MCF 10A (cell line): ENCODE data around the gene KARS1. TPM values are rescaled to one million over a fixed set of nuclear protein-coding genes. Genes with fewer than 3 reads are reported as not detected.
A peak's percentile ranks its signal among the peaks of the same experiment; 100 is the strongest.

Experiments
- BruUV-seq: library from RNA; stranded (reverse); fragments of 400-500 nt; replicated peaks from 2 replicates; lab custom pipeline; 2021; lab: Mats Ljungman, UMichigan
- CTCF ChIA-PET: fragments of 300-600 bp; sonication (Branson Sonifier 250); formaldehyde crosslinking; extraction: SDS; loops from one replicate; lab custom pipeline; 2021; ENCODE audit warnings: antibody characterized with exemption, inconsistent platforms; lab: Yijun Ruan, JAX
- POLR2A ChIA-PET: fragments of 300-600, 350-650 bp; sonication (Branson Sonifier 250); formaldehyde crosslinking; extraction: SDS; loops from one replicate; lab custom pipeline; 2020; ENCODE audit warnings: antibody characterized with exemption, inconsistent platforms; lab: Yijun Ruan, JAX
- DNase-seq: peaks from one replicate; pipeline ENCODE4 v3.0.0-alpha.2; 2018; ENCODE audit not compliant: unreplicated experiment
- H3K27ac Mint-ChIP-seq: one replicate; pipeline ENCODE4 v1.8.0; 2022; ENCODE audit warnings: mild to moderate bottlenecking, low read depth, mixed read lengths; ENCODE audit not compliant: unreplicated experiment
- H3K27me3 Mint-ChIP-seq: one replicate; pipeline ENCODE4 v1.8.0; 2022; ENCODE audit warnings: mixed read lengths; ENCODE audit not compliant: insufficient read depth, unreplicated experiment
- H3K36me3 Mint-ChIP-seq: one replicate; pipeline ENCODE4 v1.8.0; 2022; ENCODE audit warnings: mild to moderate bottlenecking, moderate library complexity, mixed read lengths; ENCODE audit not compliant: insufficient read depth, unreplicated experiment
- H3K4me1 Mint-ChIP-seq: one replicate; pipeline ENCODE4 v1.8.0; 2022; ENCODE audit warnings: mixed read lengths; ENCODE audit not compliant: insufficient read depth, unreplicated experiment
- H3K4me3 Mint-ChIP-seq: one replicate; pipeline ENCODE4 v1.8.0; 2022; ENCODE audit warnings: mild to moderate bottlenecking, moderate library complexity, mixed read lengths; ENCODE audit not compliant: unreplicated experiment
- H3K9me3 Mint-ChIP-seq: one replicate; pipeline ENCODE4 v1.8.0; 2022; ENCODE audit warnings: mixed read lengths; ENCODE audit not compliant: unreplicated experiment
- CTCF ChIP-seq: fragments of 200-600 bp; IDR thresholded peaks from one replicate; pipeline ENCODE4 v1.8.0; 2022; ENCODE audit warnings: antibody characterized with exemption, mild to moderate bottlenecking; ENCODE audit not compliant: unreplicated experiment
- intact Hi-C: fragments of 100-400 bp; cut with micrococcal nuclease; formaldehyde crosslinking; loops from 2 replicates; pipeline ENCODE4 v1.14.1; 2022
- total RNA-seq: library from RNA; stranded (reverse); gene quantifications from 2 replicates; pipeline ENCODE4 v1.2.3, GENCODE V29; 2022

Gene KARS1
- total RNA-seq, 1 experiment from 2014 or later, result 219 TPM

DNA sequence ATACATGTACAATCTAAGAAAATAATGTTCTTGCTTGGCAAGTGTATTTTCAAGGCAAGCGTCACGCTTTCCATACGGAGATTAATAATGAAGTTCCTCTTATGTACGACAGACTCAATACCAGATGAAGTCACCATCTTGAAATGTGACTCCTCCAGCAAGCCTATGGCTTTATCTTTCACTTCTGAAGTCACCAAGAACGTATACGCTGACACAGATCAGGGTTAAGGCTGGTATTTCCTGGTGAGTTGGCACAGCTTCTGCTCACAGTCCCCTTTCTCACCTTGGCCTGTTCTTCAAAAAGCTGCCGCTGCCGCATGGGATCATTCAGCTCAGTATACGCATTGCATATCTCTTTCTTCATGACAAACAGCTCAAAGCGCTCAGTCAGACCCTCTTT, 18.3 kb downstream of the KARS1 start:
- no peak for TF ChIP-seq CTCF
- Mint-ChIP-seq H3K27me3 (no peaks in the 10 kb centered on the region), H3K4me1 (peaks cover 14% of the 10 kb centered on the region), H3K27ac (no peak overlapping the region), H3K36me3 (peaks cover 83% of the 10 kb centered on the region), H3K9me3 (no peaks in the 10 kb centered on the region), H3K4me3 (no peak overlapping the region)
- POLR2A ChIA-PET, result no interaction called here
- CTCF ChIA-PET, result no interaction called here
- intact Hi-C loops, result loop anchor here (10.0 kb wide), 1 partner anchor 424 kb away; the partner anchor contains the start of gene CTRB2
- DNase-seq, result no peak
- BruUV-seq, result no TSS peak

GRCh38 chr16:75628351-75628750, 19.1 kb downstream of the KARS1 start:
- Mint-ChIP-seq H3K36me3 (peaks cover 75% of the 10 kb centered on the region), H3K4me3 (no peak overlapping the region), H3K4me1 (peaks cover 14% of the 10 kb centered on the region), H3K27ac (no peak overlapping the region), H3K27me3 (no peaks in the 10 kb centered on the region), H3K9me3 (no peaks in the 10 kb centered on the region)
- no TSS peak for BruUV-seq
- ChIA-PET POLR2A (no interaction called here), CTCF (no interaction called here)
- intact Hi-C loops, result loop anchor here (10.0 kb wide), 1 partner anchor 424 kb away; the partner anchor contains the start of gene CTRB2
- DNase-seq, result no peak
- no peak for TF ChIP-seq CTCF

DNA sequence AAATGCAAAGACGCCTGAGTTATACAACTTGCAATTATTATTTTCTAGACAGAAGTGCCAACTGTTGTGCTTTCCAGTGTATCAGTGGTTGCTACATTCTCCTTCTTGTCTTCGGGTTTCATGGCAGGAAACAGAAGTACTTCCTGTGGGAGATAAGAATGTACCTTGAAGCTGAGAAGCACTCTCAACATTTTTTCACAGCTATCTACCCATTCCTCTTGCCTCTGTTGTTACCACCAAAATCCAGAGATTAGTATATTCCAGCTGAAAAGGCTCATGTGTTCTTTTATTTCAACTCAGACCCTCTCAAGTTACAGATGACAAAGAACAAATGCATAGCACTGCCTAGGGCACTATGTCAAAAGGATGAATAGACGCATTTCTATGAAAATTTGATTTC, 19.6 kb downstream of the KARS1 start:
- Mint-ChIP-seq H3K4me3 (no peak overlapping the region), H3K27me3 (no peaks in the 10 kb centered on the region), H3K36me3 (peaks cover 70% of the 10 kb centered on the region), H3K4me1 (peaks cover 14% of the 10 kb centered on the region), H3K9me3 (no peaks in the 10 kb centered on the region), H3K27ac (no peak overlapping the region)
- no peak for DNase-seq
- TSS peak; percentile 4 for BruUV-seq
- intact Hi-C loops, result loop anchor here (10.0 kb wide), 1 partner anchor 423 kb away; the partner anchor contains the start of gene CTRB2
- TF ChIP-seq CTCF, result no peak
- POLR2A ChIA-PET, result interaction anchor here (0.7 kb wide), 1 partner anchor 21 kb away, joined by 5 read pairs; no protein-coding TSS in a partner anchor
- CTCF ChIA-PET, result no interaction called here

DNA sequence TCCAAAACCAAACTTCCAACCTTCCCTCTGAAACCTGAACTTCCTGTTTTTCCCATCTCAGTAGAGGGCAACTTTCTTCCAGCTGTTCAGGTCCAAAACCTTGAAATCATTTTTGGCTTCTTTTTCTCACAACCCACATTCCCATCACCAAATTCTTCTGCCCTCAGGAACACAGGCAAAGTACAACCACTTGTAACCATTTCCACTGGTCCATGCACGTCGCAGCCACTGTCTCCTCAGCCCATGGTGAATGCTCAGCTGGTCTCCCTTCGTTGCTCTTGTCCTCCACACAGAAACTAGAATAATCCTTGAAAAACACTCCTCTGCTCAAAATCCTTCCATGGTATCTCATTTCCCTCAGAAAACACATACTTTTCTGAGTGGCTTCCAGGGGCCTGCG, 20.7 kb downstream of the KARS1 start:
- DNase-seq, result no peak
- H3K27me3 Mint-ChIP-seq, result no peaks in the 10 kb centered on the region
- TF ChIP-seq CTCF, result no peak
- peak overlapping the region; percentile 46 for H3K27ac Mint-ChIP-seq
- no peaks in the 10 kb centered on the region for H3K9me3 Mint-ChIP-seq
- intact Hi-C loops, result loop anchor here (10.0 kb wide), 1 partner anchor 422 kb away; the partner anchor contains the start of gene CTRB2
- peaks cover 14% of the 10 kb centered on the region for H3K4me1 Mint-ChIP-seq
- no peak overlapping the region for H3K4me3 Mint-ChIP-seq
- peaks cover 63% of the 10 kb centered on the region for H3K36me3 Mint-ChIP-seq
- POLR2A ChIA-PET, result interaction anchor here (1.1 to 1.7 kb wide), 2 partner anchors 15 to 20 kb away, joined by 3 to 4 read pairs; partner anchors contain the start of genes KARS1 and TERF2IP
- CTCF ChIA-PET, result interaction anchor here (1.2 kb wide), 1 partner anchor 18 kb away, joined by 4 read pairs; no protein-coding TSS in a partner anchor
- BruUV-seq, result no TSS peak
